Erythroblast (primary cell): ENCODE results near the gene HAPLN3.

Experiments
- GATA1 ChIP-seq: IDR thresholded peaks from 2 replicates; pipeline ENCODE4 v1.6.1; 2011; ENCODE audit warnings: low read depth, mild to moderate bottlenecking, control low read depth, low read length, moderate library complexity
- POLR2A ChIP-seq: IDR thresholded peaks from 2 replicates; pipeline ENCODE4 v1.6.1; 2011; ENCODE audit warnings: mild to moderate bottlenecking, low read length

GRCh38 chr15:88858934-88859333, 36.4 kb downstream of the HAPLN3 start:
- TF ChIP-seq POLR2A (no peak), GATA1 (no peak)
